Measurements from ENCODE around the gene CCND2.

DNA sequence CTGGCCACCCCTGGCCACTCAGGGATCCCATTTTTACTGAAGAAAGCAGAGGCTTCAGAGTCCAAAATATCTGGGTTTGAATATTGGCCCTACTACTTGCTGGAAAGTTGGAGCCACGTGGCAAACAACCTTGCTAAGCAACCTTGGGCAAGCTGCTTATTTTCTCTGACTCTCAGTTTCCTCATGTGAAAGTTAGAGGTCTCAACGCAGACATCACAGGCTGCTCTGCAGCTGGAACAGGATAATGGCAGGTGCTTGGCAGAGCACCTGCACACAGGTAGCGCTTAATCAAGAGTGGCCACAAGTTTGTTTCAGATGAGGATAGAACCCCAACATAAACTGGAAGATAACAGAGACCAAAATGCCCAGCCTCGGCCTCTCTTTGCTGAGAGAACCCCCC lies 28.1 kb upstream of the CCND2 start:
- TF ChIP-seq, protein P1, sequence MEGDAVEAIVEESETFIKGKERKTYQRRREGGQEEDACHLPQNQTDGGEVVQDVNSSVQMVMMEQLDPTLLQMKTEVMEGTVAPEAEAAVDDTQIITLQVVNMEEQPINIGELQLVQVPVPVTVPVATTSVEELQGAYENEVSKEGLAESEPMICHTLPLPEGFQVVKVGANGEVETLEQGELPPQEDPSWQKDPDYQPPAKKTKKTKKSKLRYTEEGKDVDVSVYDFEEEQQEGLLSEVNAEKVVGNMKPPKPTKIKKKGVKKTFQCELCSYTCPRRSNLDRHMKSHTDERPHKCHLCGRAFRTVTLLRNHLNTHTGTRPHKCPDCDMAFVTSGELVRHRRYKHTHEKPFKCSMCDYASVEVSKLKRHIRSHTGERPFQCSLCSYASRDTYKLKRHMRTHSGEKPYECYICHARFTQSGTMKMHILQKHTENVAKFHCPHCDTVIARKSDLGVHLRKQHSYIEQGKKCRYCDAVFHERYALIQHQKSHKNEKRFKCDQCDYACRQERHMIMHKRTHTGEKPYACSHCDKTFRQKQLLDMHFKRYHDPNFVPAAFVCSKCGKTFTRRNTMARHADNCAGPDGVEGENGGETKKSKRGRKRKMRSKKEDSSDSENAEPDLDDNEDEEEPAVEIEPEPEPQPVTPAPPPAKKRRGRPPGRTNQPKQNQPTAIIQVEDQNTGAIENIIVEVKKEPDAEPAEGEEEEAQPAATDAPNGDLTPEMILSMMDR (IDR thresholded peaks at IDR 0.05; ENCODE audit: low read depth, low read length, missing input control) = no peak
- TF ChIP-seq TAF1 (conservative IDR thresholded peaks at IDR 0.05) = no peak
- TF ChIP-seq, protein P2, sequence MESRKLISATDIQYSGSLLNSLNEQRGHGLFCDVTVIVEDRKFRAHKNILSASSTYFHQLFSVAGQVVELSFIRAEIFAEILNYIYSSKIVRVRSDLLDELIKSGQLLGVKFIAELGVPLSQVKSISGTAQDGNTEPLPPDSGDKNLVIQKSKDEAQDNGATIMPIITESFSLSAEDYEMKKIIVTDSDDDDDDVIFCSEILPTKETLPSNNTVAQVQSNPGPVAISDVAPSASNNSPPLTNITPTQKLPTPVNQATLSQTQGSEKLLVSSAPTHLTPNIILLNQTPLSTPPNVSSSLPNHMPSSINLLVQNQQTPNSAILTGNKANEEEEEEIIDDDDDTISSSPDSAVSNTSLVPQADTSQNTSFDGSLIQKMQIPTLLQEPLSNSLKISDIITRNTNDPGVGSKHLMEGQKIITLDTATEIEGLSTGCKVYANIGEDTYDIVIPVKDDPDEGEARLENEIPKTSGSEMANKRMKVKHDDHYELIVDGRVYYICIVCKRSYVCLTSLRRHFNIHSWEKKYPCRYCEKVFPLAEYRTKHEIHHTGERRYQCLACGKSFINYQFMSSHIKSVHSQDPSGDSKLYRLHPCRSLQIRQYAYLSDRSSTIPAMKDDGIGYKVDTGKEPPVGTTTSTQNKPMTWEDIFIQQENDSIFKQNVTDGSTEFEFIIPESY (IDR thresholded peaks at IDR 0.05) = no peak
- TF ChIP-seq FOXA1 (IDR thresholded peaks at IDR 0.05) = no peak
- TF ChIP-seq YY1 (IDR thresholded peaks at IDR 0.05) = no peak
- no peak for TF ChIP-seq RAD21 (IDR thresholded peaks at IDR 0.05)
- TF ChIP-seq EGR1 (IDR thresholded peaks at IDR 0.05; ENCODE audit: low read depth in 2 of 2) = no peak
- TF ChIP-seq, protein P3, sequence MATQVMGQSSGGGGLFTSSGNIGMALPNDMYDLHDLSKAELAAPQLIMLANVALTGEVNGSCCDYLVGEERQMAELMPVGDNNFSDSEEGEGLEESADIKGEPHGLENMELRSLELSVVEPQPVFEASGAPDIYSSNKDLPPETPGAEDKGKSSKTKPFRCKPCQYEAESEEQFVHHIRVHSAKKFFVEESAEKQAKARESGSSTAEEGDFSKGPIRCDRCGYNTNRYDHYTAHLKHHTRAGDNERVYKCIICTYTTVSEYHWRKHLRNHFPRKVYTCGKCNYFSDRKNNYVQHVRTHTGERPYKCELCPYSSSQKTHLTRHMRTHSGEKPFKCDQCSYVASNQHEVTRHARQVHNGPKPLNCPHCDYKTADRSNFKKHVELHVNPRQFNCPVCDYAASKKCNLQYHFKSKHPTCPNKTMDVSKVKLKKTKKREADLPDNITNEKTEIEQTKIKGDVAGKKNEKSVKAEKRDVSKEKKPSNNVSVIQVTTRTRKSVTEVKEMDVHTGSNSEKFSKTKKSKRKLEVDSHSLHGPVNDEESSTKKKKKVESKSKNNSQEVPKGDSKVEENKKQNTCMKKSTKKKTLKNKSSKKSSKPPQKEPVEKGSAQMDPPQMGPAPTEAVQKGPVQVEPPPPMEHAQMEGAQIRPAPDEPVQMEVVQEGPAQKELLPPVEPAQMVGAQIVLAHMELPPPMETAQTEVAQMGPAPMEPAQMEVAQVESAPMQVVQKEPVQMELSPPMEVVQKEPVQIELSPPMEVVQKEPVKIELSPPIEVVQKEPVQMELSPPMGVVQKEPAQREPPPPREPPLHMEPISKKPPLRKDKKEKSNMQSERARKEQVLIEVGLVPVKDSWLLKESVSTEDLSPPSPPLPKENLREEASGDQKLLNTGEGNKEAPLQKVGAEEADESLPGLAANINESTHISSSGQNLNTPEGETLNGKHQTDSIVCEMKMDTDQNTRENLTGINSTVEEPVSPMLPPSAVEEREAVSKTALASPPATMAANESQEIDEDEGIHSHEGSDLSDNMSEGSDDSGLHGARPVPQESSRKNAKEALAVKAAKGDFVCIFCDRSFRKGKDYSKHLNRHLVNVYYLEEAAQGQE (IDR thresholded peaks at IDR 0.05) = no peak
- TF ChIP-seq, protein P4, sequence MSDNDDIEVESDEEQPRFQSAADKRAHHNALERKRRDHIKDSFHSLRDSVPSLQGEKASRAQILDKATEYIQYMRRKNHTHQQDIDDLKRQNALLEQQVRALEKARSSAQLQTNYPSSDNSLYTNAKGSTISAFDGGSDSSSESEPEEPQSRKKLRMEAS (IDR thresholded peaks at IDR 0.05) = no peak
- TF ChIP-seq NR2F2 (IDR thresholded peaks at IDR 0.05) = no peak
- TF ChIP-seq RXRA (IDR thresholded peaks at IDR 0.05) = no peak
- TF ChIP-seq, protein P5, sequence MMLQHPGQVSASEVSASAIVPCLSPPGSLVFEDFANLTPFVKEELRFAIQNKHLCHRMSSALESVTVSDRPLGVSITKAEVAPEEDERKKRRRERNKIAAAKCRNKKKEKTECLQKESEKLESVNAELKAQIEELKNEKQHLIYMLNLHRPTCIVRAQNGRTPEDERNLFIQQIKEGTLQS (IDR thresholded peaks at IDR 0.05) = no peak
- no peak for TF ChIP-seq JUND (IDR thresholded peaks at IDR 0.05)
- TF ChIP-seq SP1 (IDR thresholded peaks at IDR 0.05) = no peak
